ENCODE data around the gene CFAP77.

- TF ChIP-seq, protein P1, sequence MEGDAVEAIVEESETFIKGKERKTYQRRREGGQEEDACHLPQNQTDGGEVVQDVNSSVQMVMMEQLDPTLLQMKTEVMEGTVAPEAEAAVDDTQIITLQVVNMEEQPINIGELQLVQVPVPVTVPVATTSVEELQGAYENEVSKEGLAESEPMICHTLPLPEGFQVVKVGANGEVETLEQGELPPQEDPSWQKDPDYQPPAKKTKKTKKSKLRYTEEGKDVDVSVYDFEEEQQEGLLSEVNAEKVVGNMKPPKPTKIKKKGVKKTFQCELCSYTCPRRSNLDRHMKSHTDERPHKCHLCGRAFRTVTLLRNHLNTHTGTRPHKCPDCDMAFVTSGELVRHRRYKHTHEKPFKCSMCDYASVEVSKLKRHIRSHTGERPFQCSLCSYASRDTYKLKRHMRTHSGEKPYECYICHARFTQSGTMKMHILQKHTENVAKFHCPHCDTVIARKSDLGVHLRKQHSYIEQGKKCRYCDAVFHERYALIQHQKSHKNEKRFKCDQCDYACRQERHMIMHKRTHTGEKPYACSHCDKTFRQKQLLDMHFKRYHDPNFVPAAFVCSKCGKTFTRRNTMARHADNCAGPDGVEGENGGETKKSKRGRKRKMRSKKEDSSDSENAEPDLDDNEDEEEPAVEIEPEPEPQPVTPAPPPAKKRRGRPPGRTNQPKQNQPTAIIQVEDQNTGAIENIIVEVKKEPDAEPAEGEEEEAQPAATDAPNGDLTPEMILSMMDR (IDR thresholded peaks at IDR 0.05; ENCODE audit: insufficient read depth, low read length): no peak
- TF ChIP-seq REST (IDR thresholded peaks at IDR 0.05; ENCODE audit: insufficient replicate concordance, low read depth): no peak
- TF ChIP-seq GABPA (IDR thresholded peaks at IDR 0.05; ENCODE audit: low read depth): no peak
- no peak for TF ChIP-seq POLR2AphosphoS5 (IDR thresholded peaks at IDR 0.05; ENCODE audit: low read depth)
Measured at GRCh38 chr9:132551556-132551955, 141.5 kb downstream of the CFAP77 start.
